Cardiac muscle cell (in vitro differentiated cells and primary cell): Measurements from ENCODE around the gene FNDC5. TPM values are rescaled to one million over a fixed set of nuclear protein-coding genes. Genes with fewer than 3 reads are reported as not detected.

Source experiments
- DNase-seq, 2 donors: peaks; one replicate each; pipeline versions ENCODE4 v3.0.0 to v3.0.0-alpha.2; 2010 to 2017; ENCODE audit warnings: low read depth in 1 of 2, low spot score in 1 of 2
- H3K27ac ChIP-seq: fragments of 200-600 bp; sonication (generic); 2 replicates; pipeline ENCODE4 v1.5.1; 2016
- H3K27me3 ChIP-seq: fragments of 200-600 bp; sonication (generic); 2 replicates; pipeline ENCODE4 v1.6.0; 2016; ENCODE audit warnings: control low read depth
- H3K36me3 ChIP-seq: fragments of 200-600 bp; sonication (generic); 2 replicates; pipeline ENCODE4 v1.5.1; 2016; ENCODE audit warnings: control low read depth
- H3K4me1 ChIP-seq: fragments of 200-600 bp; sonication (generic); 2 replicates; pipeline ENCODE4 v1.8.1; 2017; ENCODE audit warnings: low read depth, mild to moderate bottlenecking, mixed run types
- H3K4me3 ChIP-seq: fragments of 200-600 bp; sonication (generic); 2 replicates; pipeline ENCODE4 v1.5.1; 2016; ENCODE audit warnings: mild to moderate bottlenecking
- H3K9me3 ChIP-seq: fragments of 200-600 bp; sonication (generic); 2 replicates; pipeline ENCODE4 v1.5.1; 2017; ENCODE audit warnings: low read depth, mild to moderate bottlenecking, control low read depth
- polyA plus RNA-seq: library from polyadenylated mRNA; unstranded; fragments of >200 nt; fragmentation: Nextera tagmentation; extraction: Ambion mirVana; gene quantifications from 2 replicates; pipeline ENCODE4 v1.2.1, GENCODE V29; 2016
- total RNA-seq: library from RNA; depleted of rRNA; stranded (reverse); fragments of >200 nt; gene quantifications from 2 replicates; pipeline ENCODE4 v1.2.3, GENCODE V29; 2016
- TF ChIP-seq, protein P1 (sequence below): IDR thresholded peaks from 2 replicates; pipeline ENCODE4 v1.5.1; 2012; ENCODE audit warnings: low read depth, mild to moderate bottlenecking, low read length

The FNDC5 gene
- total and polyA plus RNA-seq, 2 experiments from 2014 or later: 34.2 to 37.4 TPM

DNA sequence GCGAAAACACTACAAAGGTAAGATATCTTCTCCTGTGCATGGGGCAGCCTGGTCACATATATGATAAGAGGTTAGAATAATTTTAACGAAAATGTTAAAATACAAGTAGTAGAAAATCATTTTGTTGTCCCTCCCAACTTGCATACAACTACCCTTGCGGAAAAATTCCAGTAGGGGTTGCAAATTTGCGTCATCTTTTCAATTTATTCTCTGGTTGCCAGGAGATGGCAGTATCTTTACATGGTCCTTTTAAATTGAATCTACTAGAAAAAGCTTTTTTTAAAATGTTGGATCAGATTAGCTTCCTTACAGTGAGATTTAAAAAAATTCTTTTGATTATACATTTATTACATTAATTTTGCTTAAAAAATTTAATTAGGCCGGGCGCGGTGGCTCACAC lies 42.4 kb downstream of the FNDC5 start:
- no peaks in the 10 kb centered on the region for H3K27me3 ChIP-seq
- H3K36me3 ChIP-seq: peaks cover 42% of the 10 kb centered on the region
- H3K27ac ChIP-seq: no peak overlapping the region
- peaks cover 7% of the 10 kb centered on the region for H3K4me1 ChIP-seq
- H3K4me3 ChIP-seq: no peak overlapping the region
- peak in 1 of 2 donors; percentile 30 for DNase-seq
- TF ChIP-seq, protein P1, sequence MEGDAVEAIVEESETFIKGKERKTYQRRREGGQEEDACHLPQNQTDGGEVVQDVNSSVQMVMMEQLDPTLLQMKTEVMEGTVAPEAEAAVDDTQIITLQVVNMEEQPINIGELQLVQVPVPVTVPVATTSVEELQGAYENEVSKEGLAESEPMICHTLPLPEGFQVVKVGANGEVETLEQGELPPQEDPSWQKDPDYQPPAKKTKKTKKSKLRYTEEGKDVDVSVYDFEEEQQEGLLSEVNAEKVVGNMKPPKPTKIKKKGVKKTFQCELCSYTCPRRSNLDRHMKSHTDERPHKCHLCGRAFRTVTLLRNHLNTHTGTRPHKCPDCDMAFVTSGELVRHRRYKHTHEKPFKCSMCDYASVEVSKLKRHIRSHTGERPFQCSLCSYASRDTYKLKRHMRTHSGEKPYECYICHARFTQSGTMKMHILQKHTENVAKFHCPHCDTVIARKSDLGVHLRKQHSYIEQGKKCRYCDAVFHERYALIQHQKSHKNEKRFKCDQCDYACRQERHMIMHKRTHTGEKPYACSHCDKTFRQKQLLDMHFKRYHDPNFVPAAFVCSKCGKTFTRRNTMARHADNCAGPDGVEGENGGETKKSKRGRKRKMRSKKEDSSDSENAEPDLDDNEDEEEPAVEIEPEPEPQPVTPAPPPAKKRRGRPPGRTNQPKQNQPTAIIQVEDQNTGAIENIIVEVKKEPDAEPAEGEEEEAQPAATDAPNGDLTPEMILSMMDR: peak; percentile 22
- no peaks in the 10 kb centered on the region for H3K9me3 ChIP-seq

DNA sequence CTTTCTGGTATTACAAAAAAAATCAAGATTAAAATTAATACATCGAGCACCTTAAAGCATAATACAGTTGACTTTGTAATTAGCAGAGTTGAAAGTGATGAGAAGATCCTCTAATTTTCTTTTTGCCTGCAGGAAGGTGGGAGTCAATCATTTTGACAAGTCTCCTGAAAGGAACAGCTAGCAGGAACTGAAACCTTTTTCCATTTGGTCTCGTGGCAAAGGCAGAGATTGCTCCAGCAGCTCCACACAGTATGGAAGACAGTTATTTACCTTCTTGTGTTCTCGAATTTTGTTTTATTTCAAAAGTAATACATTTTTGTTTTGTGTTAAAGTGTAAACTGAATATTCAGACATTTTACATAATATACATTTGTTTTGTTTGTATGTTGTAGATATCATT lies 45.5 kb downstream of the FNDC5 start:
- TF ChIP-seq, protein P1: no peak
- Histone ChIP-seq H3K27ac (no peak overlapping the region), H3K4me3 (no peak overlapping the region), H3K9me3 (no peaks in the 10 kb centered on the region), H3K4me1 (peaks cover 4% of the 10 kb centered on the region), H3K36me3 (peaks cover 33% of the 10 kb centered on the region), H3K27me3 (no peaks in the 10 kb centered on the region)
- no peak for DNase-seq

DNA sequence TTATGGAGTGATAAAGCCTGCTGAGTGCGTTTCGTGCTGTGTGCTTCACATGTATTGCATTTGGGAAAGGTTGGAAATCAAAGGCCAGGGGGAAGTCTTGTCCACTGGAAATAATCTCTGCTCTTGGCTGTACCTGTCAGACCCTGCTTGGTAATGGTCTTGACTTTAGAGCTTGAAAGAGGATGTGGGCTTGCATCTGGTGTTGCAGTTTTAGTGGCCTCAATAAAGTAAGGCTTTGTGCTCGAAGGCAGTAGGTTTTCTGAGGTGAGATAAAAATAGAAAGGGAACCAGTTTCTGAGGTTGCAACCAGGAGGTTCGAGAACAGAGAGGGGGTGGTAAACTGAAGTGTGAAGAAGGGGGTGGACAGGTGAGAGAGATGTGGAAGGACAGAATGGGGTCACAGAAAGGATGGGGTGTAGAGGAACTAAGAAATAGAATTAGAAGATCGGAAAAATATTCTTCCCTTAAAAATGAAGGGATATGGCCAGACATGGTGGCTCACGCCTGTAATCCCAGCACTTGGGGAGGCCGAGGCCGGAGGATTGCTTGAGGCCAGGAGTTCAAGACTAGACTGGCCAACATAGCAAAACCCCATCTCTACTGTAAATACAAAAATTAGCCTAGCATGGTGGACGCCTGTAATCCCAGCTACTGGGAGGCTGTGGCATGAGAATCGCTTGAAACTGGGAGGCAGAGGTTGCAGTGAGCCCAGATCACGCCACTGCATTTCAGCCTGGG lies 51.7 kb downstream of the FNDC5 start:
- DNase-seq: peak in 1 of 2 donors; percentile 17
- no peaks in the 10 kb centered on the region for H3K9me3 ChIP-seq
- peaks cover 18% of the 10 kb centered on the region for H3K4me1 ChIP-seq
- no peaks in the 10 kb centered on the region for H3K36me3 ChIP-seq
- H3K4me3 ChIP-seq: peak overlapping the region; percentile 80
- TF ChIP-seq, protein P1: no peak
- H3K27me3 ChIP-seq: no peaks in the 10 kb centered on the region
- peak overlapping the region; percentile 89 for H3K27ac ChIP-seq

DNA sequence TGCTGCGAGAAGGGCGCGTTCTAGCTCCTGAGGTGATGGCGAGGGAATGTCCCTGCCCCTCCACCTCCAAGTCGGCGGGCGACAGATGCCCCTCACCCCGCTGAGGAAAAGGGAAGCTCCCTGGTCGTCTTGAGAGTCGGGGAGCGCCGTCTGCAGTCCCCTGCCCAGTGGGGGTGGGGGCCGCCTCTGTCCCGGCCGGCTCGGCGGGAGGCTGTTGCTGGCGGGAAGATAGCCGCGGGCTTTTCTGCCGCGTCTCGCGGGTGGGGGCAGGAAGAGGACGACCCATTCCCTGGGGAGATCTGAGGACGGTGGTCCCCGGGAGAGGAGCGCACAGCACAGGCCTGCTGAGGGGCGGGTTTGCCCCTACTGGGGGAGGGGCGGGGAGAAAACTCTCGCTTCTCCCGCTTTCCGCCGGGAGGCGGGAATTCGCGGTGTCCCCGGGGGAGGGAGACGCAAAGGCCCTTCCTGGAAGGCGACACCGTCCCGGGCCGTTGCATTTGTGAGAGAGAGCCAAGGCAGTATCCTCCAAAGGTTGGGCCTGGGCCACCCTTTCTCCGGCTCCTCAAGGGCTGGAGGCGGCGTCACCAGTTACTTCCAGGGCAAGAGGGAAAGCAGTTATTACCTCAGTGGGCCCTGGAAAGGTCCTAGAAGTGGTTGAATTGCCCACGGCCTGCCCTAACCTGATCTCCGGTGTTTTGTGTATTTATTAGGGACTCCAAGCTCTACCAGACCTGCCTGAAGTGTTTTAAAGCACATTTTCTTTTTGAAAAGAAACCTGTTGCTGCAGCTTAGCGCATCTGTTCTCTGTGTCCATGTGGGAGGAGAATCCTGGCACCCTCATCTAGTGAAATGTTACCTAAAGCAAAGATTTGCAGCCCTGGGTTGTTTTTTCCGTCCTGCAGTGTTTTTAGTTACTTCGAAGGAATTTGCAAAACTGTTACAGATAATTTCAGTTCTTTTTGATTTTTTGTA lies 52.6 kb downstream of the FNDC5 start:
- H3K9me3 ChIP-seq: no peaks in the 10 kb centered on the region
- H3K4me3 ChIP-seq: peak overlapping the region; percentile 80
- H3K36me3 ChIP-seq: no peaks in the 10 kb centered on the region
- peaks cover 26% of the 10 kb centered on the region for H3K4me1 ChIP-seq
- TF ChIP-seq, protein P1: no peak
- peak overlapping the region; percentile 89 for H3K27ac ChIP-seq
- H3K27me3 ChIP-seq: no peaks in the 10 kb centered on the region
- peak; percentile 52 to 70 for DNase-seq

DNA sequence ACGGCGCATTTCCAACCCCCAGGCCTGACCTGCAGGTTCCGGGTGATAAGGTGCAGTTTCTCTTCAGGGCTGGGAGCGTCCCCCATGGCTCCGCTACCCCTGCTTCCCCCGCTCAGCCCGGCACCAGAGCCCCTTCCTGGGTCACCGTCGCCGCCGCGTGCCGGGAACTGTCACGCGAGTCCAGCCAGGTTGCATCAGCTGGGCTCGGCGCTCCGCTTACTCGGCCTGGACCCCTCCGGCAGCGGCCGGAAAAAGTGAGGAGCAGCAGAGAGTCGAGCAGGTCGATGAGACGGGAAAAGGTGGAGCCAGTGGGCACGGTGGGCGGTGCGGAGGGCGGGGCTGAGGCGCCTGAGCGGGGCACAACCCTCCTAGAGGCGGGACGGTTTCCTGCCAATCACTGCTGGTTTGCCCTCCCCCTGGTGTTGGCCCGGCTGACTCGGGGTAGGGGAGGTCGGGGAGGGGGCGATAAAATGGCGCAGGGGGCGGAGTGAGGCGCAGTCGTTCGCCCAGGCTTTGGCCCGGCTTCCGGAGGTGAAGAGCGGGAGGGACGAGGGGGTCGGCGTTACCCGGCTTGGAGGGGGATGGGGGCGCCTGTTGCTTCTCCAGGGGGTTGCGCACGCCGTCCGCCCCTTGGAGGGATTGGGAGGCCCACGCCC lies 53.4 kb downstream of the FNDC5 start, which contains the start of the genes S100PBP and YARS1:
Gene S100PBP, plus strand, starts transcription at position 495 of the 656 bp plus-strand sequence. CDS start 8,447 bp downstream, outside the sequence.
Gene YARS1, minus strand, starts transcription at position 200 of the 656 bp plus-strand sequence. Its CDS starts 114 bp downstream, at position 86.
- Histone ChIP-seq H3K4me1 (peaks cover 32% of the 10 kb centered on the region), H3K27me3 (no peaks in the 10 kb centered on the region), H3K9me3 (no peaks in the 10 kb centered on the region), H3K36me3 (no peaks in the 10 kb centered on the region), H3K27ac (peak within 1 kb of the TSS; percentile 91), H3K4me3 (peak within 1 kb of the TSS; percentile 80)
- peak; percentile 99 for DNase-seq
- TF ChIP-seq, protein P1: no peak
